Measurements from ENCODE around the gene TEPSIN.

The TEPSIN gene

GRCh38 chr17:81188491-81188840 lies 50.4 kb downstream of the TEPSIN start:
- H3K4me3 ChIP-seq (ENCODE audit: low read depth, low read length): no peak overlapping the region
- TF ChIP-seq CTCF (IDR thresholded peaks at IDR 0.05; ENCODE audit: borderline replicate concordance, insufficient read depth, low read depth, low read length): no peak

GRCh38 chr17:81187586-81188490 lies 51.0 kb downstream of the TEPSIN start:
- H3K4me3 ChIP-seq (ENCODE audit: low read depth, low read length): no peak overlapping the region
- no peak for TF ChIP-seq CTCF (IDR thresholded peaks at IDR 0.05; ENCODE audit: borderline replicate concordance, insufficient read depth, low read depth, low read length)

- H3K4me3 ChIP-seq (ENCODE audit: low read depth, low read length): no peak overlapping the region
- no peak for TF ChIP-seq CTCF (IDR thresholded peaks at IDR 0.05; ENCODE audit: borderline replicate concordance, insufficient read depth, low read depth, low read length)
These were observed 51.7 kb downstream of the TEPSIN start for GRCh38 chr17:81187120-81187519.

GRCh38 chr17:81186203-81186602 lies 52.7 kb downstream of the TEPSIN start:
- no peak overlapping the region for H3K4me3 ChIP-seq (ENCODE audit: low read depth, low read length)
- no peak for TF ChIP-seq CTCF (IDR thresholded peaks at IDR 0.05; ENCODE audit: borderline replicate concordance, insufficient read depth, low read depth, low read length)

- TF ChIP-seq CTCF (IDR thresholded peaks at IDR 0.05; ENCODE audit: borderline replicate concordance, insufficient read depth, low read depth, low read length): no peak
- H3K4me3 ChIP-seq (ENCODE audit: low read depth, low read length): no peak overlapping the region
These were observed 54.3 kb downstream of the TEPSIN start for GRCh38 chr17:81184555-81184954.

- no peak overlapping the region for H3K4me3 ChIP-seq (ENCODE audit: low read depth, low read length)
- TF ChIP-seq CTCF (IDR thresholded peaks at IDR 0.05; ENCODE audit: borderline replicate concordance, insufficient read depth, low read depth, low read length): no peak
These were observed 55.0 kb downstream of the TEPSIN start for GRCh38 chr17:81183807-81184206.

- no peak overlapping the region for H3K4me3 ChIP-seq (ENCODE audit: low read depth, low read length)
- TF ChIP-seq CTCF (IDR thresholded peaks at IDR 0.05; ENCODE audit: borderline replicate concordance, insufficient read depth, low read depth, low read length): no peak
These were observed 55.5 kb downstream of the TEPSIN start for GRCh38 chr17:81183316-81183715.

Data from GM12875 (cell line).